ENCODE data around the gene PPP1R3A.

PPP1R3A gene

DNA sequence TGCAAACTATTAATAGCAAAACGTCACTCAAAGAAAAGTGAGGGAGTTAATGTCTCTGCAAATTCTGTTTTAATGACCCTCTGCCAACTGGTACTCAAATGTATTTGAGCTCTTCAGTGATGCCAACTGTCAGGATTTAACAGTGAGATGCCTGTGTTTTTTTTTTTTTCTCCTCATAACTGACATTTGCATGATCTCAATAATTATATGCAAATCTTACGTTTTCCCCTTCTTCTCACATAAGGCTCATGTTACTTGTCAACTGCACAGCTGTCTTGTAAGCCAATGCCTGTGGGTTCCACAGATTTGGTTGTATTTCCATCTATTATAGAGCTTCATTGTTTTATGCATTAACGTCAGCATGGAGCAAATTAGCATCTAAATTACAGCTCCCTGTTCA lies 38.2 kb downstream of the PPP1R3A start:
- Histone ChIP-seq H3K9me3 (ENCODE audit: control insufficient read depth, insufficient read depth, low read length) (no peaks in the 10 kb centered on the region), H3K36me3 (ENCODE audit: control insufficient read depth, insufficient read depth, low read length) (no peaks in the 10 kb centered on the region), H3K27ac (ENCODE audit: low read depth, low read length) (no peak overlapping the region), H3K4me1 (ENCODE audit: control insufficient read depth, insufficient read depth, low read length) (no peaks in the 10 kb centered on the region), H3K4me3 (ENCODE audit: low read depth, low read length) (no peak overlapping the region), H3K27me3 (ENCODE audit: control insufficient read depth, insufficient read depth, low read length) (no peaks in the 10 kb centered on the region), H3K9ac (ENCODE audit: low read depth, low read length) (no peak overlapping the region)

GRCh38 chr7:113878394-113878992 lies 40.3 kb downstream of the PPP1R3A start:
- no peak overlapping the region for H3K9ac ChIP-seq (ENCODE audit: low read depth, low read length)

GRCh38 chr7:113875224-113875623 lies 43.6 kb downstream of the PPP1R3A start:
- H3K36me3 ChIP-seq (ENCODE audit: control insufficient read depth, insufficient read depth, low read length): no peaks in the 10 kb centered on the region
- H3K27me3 ChIP-seq (ENCODE audit: control insufficient read depth, insufficient read depth, low read length): no peaks in the 10 kb centered on the region
- no peak overlapping the region for H3K4me3 ChIP-seq (ENCODE audit: low read depth, low read length)
- H3K9me3 ChIP-seq (ENCODE audit: control insufficient read depth, insufficient read depth, low read length): no peaks in the 10 kb centered on the region
- no peak overlapping the region for H3K9ac ChIP-seq (ENCODE audit: low read depth, low read length)
- H3K4me1 ChIP-seq (ENCODE audit: control insufficient read depth, insufficient read depth, low read length): no peaks in the 10 kb centered on the region
- H3K27ac ChIP-seq (ENCODE audit: low read depth, low read length): no peak overlapping the region

More at GRCh38 chr7:113878394-113878992, 40.3 kb downstream of the PPP1R3A start:
- Histone ChIP-seq H3K27me3 (ENCODE audit: control insufficient read depth, insufficient read depth, low read length) (no peaks in the 10 kb centered on the region), H3K4me1 (ENCODE audit: control insufficient read depth, insufficient read depth, low read length) (no peaks in the 10 kb centered on the region), H3K36me3 (ENCODE audit: control insufficient read depth, insufficient read depth, low read length) (no peaks in the 10 kb centered on the region), H3K4me3 (ENCODE audit: low read depth, low read length) (no peak overlapping the region), H3K9me3 (ENCODE audit: control insufficient read depth, insufficient read depth, low read length) (no peaks in the 10 kb centered on the region), H3K27ac (ENCODE audit: low read depth, low read length) (no peak overlapping the region)

GRCh38 chr7:113873554-113874151 lies 45.2 kb downstream of the PPP1R3A start:
- H3K9ac ChIP-seq (ENCODE audit: low read depth, low read length): no peak overlapping the region
- no peaks in the 10 kb centered on the region for H3K4me1 ChIP-seq (ENCODE audit: control insufficient read depth, insufficient read depth, low read length)

DNA sequence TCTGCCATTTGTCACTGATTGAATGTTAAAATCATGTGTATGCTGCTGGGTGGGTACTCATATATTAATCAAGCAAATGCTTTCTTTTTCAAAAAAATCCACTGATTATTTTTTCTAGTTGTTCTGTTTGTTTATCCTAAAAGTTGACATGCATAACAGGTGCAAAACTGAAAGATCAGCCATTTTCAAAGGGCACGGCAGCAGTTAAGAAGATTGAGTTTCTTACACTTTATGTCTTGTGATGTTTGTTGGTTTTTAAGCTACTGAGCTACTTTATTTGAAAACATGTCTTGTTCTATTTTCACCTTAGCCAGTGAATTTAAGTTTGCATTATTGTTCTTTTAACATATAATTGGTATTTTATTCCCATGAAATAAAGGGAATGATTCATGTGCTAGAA lies 45.8 kb downstream of the PPP1R3A start:
- Histone ChIP-seq H3K4me3 (ENCODE audit: low read depth, low read length) (no peak overlapping the region), H3K9me3 (ENCODE audit: control insufficient read depth, insufficient read depth, low read length) (no peaks in the 10 kb centered on the region), H3K4me1 (ENCODE audit: control insufficient read depth, insufficient read depth, low read length) (no peaks in the 10 kb centered on the region), H3K9ac (ENCODE audit: low read depth, low read length) (no peak overlapping the region), H3K27me3 (ENCODE audit: control insufficient read depth, insufficient read depth, low read length) (no peaks in the 10 kb centered on the region), H3K27ac (ENCODE audit: low read depth, low read length) (no peak overlapping the region), H3K36me3 (ENCODE audit: control insufficient read depth, insufficient read depth, low read length) (no peaks in the 10 kb centered on the region)

More at GRCh38 chr7:113873554-113874151, 45.2 kb downstream of the PPP1R3A start:
- H3K4me3 ChIP-seq (ENCODE audit: low read depth, low read length): no peak overlapping the region
- no peaks in the 10 kb centered on the region for H3K27me3 ChIP-seq (ENCODE audit: control insufficient read depth, insufficient read depth, low read length)
- no peaks in the 10 kb centered on the region for H3K36me3 ChIP-seq (ENCODE audit: control insufficient read depth, insufficient read depth, low read length)
- H3K27ac ChIP-seq (ENCODE audit: low read depth, low read length): no peak overlapping the region
- no peaks in the 10 kb centered on the region for H3K9me3 ChIP-seq (ENCODE audit: control insufficient read depth, insufficient read depth, low read length)

GRCh38 chr7:113867325-113867724 lies 51.5 kb downstream of the PPP1R3A start:
- Histone ChIP-seq H3K4me3 (ENCODE audit: low read depth, low read length) (no peak overlapping the region), H3K27me3 (ENCODE audit: control insufficient read depth, insufficient read depth, low read length) (no peaks in the 10 kb centered on the region)

GRCh38 chr7:113856010-113856409 lies 62.8 kb downstream of the PPP1R3A start:
- H3K27me3 ChIP-seq (ENCODE audit: control insufficient read depth, insufficient read depth, low read length): no peaks in the 10 kb centered on the region
- no peaks in the 10 kb centered on the region for H3K4me1 ChIP-seq (ENCODE audit: control insufficient read depth, insufficient read depth, low read length)
- H3K4me3 ChIP-seq (ENCODE audit: low read depth, low read length): no peak overlapping the region
- H3K27ac ChIP-seq (ENCODE audit: low read depth, low read length): no peak overlapping the region
- no peaks in the 10 kb centered on the region; the same call in 1 of the 2 replicates for H3K9me3 ChIP-seq (ENCODE audit: control insufficient read depth, insufficient read depth, low read length)
- no peak overlapping the region for H3K9ac ChIP-seq (ENCODE audit: low read depth, low read length)
- no peaks in the 10 kb centered on the region for H3K36me3 ChIP-seq (ENCODE audit: control insufficient read depth, insufficient read depth, low read length)

More at GRCh38 chr7:113867325-113867724, 51.5 kb downstream of the PPP1R3A start:
- H3K27ac ChIP-seq (ENCODE audit: low read depth, low read length): no peak overlapping the region
- no peaks in the 10 kb centered on the region for H3K36me3 ChIP-seq (ENCODE audit: control insufficient read depth, insufficient read depth, low read length)
- H3K9ac ChIP-seq (ENCODE audit: low read depth, low read length): no peak overlapping the region
- H3K9me3 ChIP-seq (ENCODE audit: control insufficient read depth, insufficient read depth, low read length): no peaks in the 10 kb centered on the region
- H3K4me1 ChIP-seq (ENCODE audit: control insufficient read depth, insufficient read depth, low read length): no peaks in the 10 kb centered on the region

DNA sequence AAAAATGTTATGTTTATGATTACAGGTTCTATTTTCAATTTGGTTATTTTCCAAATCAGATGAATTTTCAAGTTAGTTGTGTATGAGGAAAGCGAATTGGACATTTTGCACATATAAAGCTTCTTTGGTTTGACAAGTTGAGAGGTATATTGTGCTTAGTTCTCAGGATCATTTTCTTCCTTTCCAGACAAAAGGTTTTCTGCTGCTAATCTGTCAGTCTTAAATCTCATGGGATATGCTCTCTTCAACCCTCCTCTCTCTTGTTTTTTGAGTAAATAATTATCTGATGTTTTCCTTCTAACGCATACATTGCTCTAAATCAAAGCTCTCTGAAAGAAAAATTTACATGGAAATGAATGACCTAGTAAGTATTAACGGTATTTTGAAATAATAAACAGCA lies 77.9 kb downstream of the PPP1R3A start:
- Histone ChIP-seq H3K36me3 (ENCODE audit: control insufficient read depth, insufficient read depth, low read length) (no peaks in the 10 kb centered on the region), H3K4me3 (ENCODE audit: low read depth, low read length) (no peak overlapping the region), H3K9ac (ENCODE audit: low read depth, low read length) (no peak overlapping the region), H3K27ac (ENCODE audit: low read depth, low read length) (no peak overlapping the region), H3K27me3 (ENCODE audit: control insufficient read depth, insufficient read depth, low read length) (no peaks in the 10 kb centered on the region), H3K9me3 (ENCODE audit: control insufficient read depth, insufficient read depth, low read length) (no peaks in the 10 kb centered on the region), H3K4me1 (ENCODE audit: control insufficient read depth, insufficient read depth, low read length) (no peaks in the 10 kb centered on the region)

- no peaks in the 10 kb centered on the region for H3K27me3 ChIP-seq (ENCODE audit: control insufficient read depth, insufficient read depth, low read length)
- no peaks in the 10 kb centered on the region for H3K36me3 ChIP-seq (ENCODE audit: control insufficient read depth, insufficient read depth, low read length)
- H3K27ac ChIP-seq (ENCODE audit: low read depth, low read length): no peak overlapping the region
Observed at GRCh38 chr7:113835367-113835766, 83.4 kb downstream of the PPP1R3A start.

DNA sequence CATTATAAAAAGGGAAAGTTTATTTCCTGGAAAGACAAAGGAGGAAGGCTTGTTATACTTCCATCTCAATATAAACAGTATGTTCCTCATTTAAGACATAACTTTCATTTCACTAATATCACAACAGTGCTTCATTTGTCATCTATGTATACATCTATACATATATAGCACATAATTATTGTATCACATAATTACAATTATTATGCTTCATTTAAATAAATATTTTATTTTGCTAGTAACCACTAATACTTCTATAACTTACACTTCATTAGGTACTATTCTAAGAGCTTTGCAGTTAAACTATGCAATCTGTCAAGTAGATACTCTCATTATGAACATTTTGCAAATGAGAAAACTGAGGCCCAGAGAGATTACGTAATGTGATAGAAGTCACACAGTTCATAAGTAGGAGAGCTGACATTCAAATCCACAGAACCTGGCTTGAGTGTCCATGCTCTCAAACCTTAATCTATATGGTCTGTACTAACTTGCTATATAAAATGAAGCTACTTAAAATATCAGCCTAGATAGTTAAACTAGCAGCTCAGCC lies 86.5 kb downstream of the PPP1R3A start:
- H3K36me3 ChIP-seq (ENCODE audit: control insufficient read depth, insufficient read depth, low read length): no peaks in the 10 kb centered on the region

More at GRCh38 chr7:113835367-113835766, 83.4 kb downstream of the PPP1R3A start:
- Histone ChIP-seq H3K4me3 (ENCODE audit: low read depth, low read length) (no peak overlapping the region), H3K9ac (ENCODE audit: low read depth, low read length) (no peak overlapping the region), H3K4me1 (ENCODE audit: control insufficient read depth, insufficient read depth, low read length) (no peaks in the 10 kb centered on the region), H3K9me3 (ENCODE audit: control insufficient read depth, insufficient read depth, low read length) (no peaks in the 10 kb centered on the region)

DNA sequence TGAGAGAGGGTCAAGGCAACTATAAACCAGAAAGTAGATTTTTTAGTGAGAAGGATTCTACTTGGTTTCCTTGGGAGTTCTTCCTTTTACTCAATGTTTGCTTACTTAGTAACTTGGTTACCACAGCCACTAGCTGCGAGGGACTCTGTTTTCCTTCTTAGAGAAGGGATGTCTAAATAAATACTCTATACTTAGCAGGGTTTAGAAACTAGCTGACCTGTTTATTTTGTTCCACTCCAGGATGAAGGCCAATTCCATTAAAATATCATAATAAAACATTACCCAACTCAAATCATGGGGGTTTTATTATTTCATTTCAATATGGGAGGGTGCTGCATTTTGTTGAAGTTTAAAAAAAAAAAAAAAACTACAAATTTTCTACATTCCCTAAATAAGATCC lies 87.3 kb downstream of the PPP1R3A start:
- Histone ChIP-seq H3K36me3 (ENCODE audit: control insufficient read depth, insufficient read depth, low read length) (no peaks in the 10 kb centered on the region), H3K4me1 (ENCODE audit: control insufficient read depth, insufficient read depth, low read length) (peaks cover 5% of the 10 kb centered on the region), H3K9me3 (ENCODE audit: control insufficient read depth, insufficient read depth, low read length) (no peaks in the 10 kb centered on the region), H3K27ac (ENCODE audit: low read depth, low read length) (no peak overlapping the region), H3K9ac (ENCODE audit: low read depth, low read length) (no peak overlapping the region), H3K27me3 (ENCODE audit: control insufficient read depth, insufficient read depth, low read length) (no peaks in the 10 kb centered on the region), H3K4me3 (ENCODE audit: low read depth, low read length) (no peak overlapping the region)

More for the DNA sequence above, 86.5 kb downstream of the PPP1R3A start:
- H3K9ac ChIP-seq (ENCODE audit: low read depth, low read length): no peak overlapping the region
- no peaks in the 10 kb centered on the region for H3K9me3 ChIP-seq (ENCODE audit: control insufficient read depth, insufficient read depth, low read length)
- H3K4me3 ChIP-seq (ENCODE audit: low read depth, low read length): no peak overlapping the region
- H3K27ac ChIP-seq (ENCODE audit: low read depth, low read length): no peak overlapping the region
- no peaks in the 10 kb centered on the region for H3K27me3 ChIP-seq (ENCODE audit: control insufficient read depth, insufficient read depth, low read length)
- no peaks in the 10 kb centered on the region for H3K4me1 ChIP-seq (ENCODE audit: control insufficient read depth, insufficient read depth, low read length)
